ENCODE measurements around the gene SLC35B2. TPM values are rescaled to one million over a fixed set of nuclear protein-coding genes. Genes with fewer than 3 reads are reported as not detected.

SLC35B2 gene
- total RNA-seq, 2 donors from 2014 or later = 16.5 to 22.3 TPM

GRCh38 chr6:44265722-44266233, 8.4 kb upstream of the SLC35B2 start:
- ATAC-seq (replicated peaks) = no peak
- Mint-ChIP-seq H3K4me1 (peaks cover 23% of the 10 kb centered on the region), H3K27ac (peak overlapping the region; percentile 84), H3K27me3 (peaks cover 16% of the 10 kb centered on the region), H3K4me3 (peak overlapping the region; percentile 92), H3K36me3 (ENCODE audit: low read depth) (peaks cover 43% of the 10 kb centered on the region), H3K9me3 (no peaks in the 10 kb centered on the region)

- Mint-ChIP-seq H3K27ac (peak within 1 kb of the TSS; percentile 94), H3K36me3 (ENCODE audit: low read depth) (peaks cover 49% of the 10 kb centered on the region), H3K4me3 (peak within 1 kb of the TSS; percentile 92), H3K9me3 (no peaks in the 10 kb centered on the region), H3K4me1 (peaks cover 25% of the 10 kb centered on the region), H3K27me3 (peaks cover 16% of the 10 kb centered on the region)
- peak; percentile 63 for ATAC-seq (replicated peaks)
Observed at GRCh38 chr6:44265007-44265721, 7.8 kb upstream of the SLC35B2 start, which contains the start of gene NFKBIE. Gene NFKBIE (minus strand): TSS chr6:44265551. CDS start chr6:44265346, 205 bp downstream.

GRCh38 chr6:44264154-44265006, 7.1 kb upstream of the SLC35B2 start:
- Mint-ChIP-seq H3K27ac (peak overlapping the region; percentile 94), H3K4me1 (peaks cover 25% of the 10 kb centered on the region), H3K9me3 (no peaks in the 10 kb centered on the region), H3K36me3 (ENCODE audit: low read depth) (peaks cover 55% of the 10 kb centered on the region), H3K4me3 (peak overlapping the region; percentile 92), H3K27me3 (peaks cover 8% of the 10 kb centered on the region)
- ATAC-seq (replicated peaks) = peak; percentile 32

GRCh38 chr6:44263354-44264100, 6.2 kb upstream of the SLC35B2 start:
- peak; percentile 42 for ATAC-seq (replicated peaks)
- Mint-ChIP-seq H3K4me1 (peaks cover 25% of the 10 kb centered on the region), H3K27me3 (no peaks in the 10 kb centered on the region), H3K27ac (peak overlapping the region; percentile 94), H3K9me3 (no peaks in the 10 kb centered on the region), H3K36me3 (ENCODE audit: low read depth) (peaks cover 64% of the 10 kb centered on the region), H3K4me3 (peak overlapping the region; percentile 92)

- Mint-ChIP-seq H3K27me3 (no peaks in the 10 kb centered on the region), H3K27ac (peak overlapping the region; percentile 94), H3K36me3 (ENCODE audit: low read depth) (peaks cover 72% of the 10 kb centered on the region), H3K4me3 (peak overlapping the region; percentile 92), H3K9me3 (no peaks in the 10 kb centered on the region), H3K4me1 (peaks cover 33% of the 10 kb centered on the region)
- ATAC-seq (replicated peaks) = no peak
Observed at GRCh38 chr6:44262467-44263353, 5.4 kb upstream of the SLC35B2 start.

GRCh38 chr6:44261581-44261980, 4.3 kb upstream of the SLC35B2 start:
- H3K36me3 Mint-ChIP-seq (ENCODE audit: low read depth) = peaks cover 79% of the 10 kb centered on the region
- H3K9me3 Mint-ChIP-seq = no peaks in the 10 kb centered on the region
- peak overlapping the region; percentile 94 for H3K27ac Mint-ChIP-seq
- no peaks in the 10 kb centered on the region for H3K27me3 Mint-ChIP-seq
- no peak for ATAC-seq (replicated peaks)
- H3K4me1 Mint-ChIP-seq = peaks cover 32% of the 10 kb centered on the region
- H3K4me3 Mint-ChIP-seq = peak overlapping the region; percentile 92

GRCh38 chr6:44260451-44261297, 3.3 kb upstream of the SLC35B2 start:
- Mint-ChIP-seq H3K4me3 (peak overlapping the region; percentile 92), H3K27me3 (no peaks in the 10 kb centered on the region), H3K9me3 (no peaks in the 10 kb centered on the region), H3K4me1 (peaks cover 32% of the 10 kb centered on the region), H3K36me3 (ENCODE audit: low read depth) (peaks cover 85% of the 10 kb centered on the region), H3K27ac (peak overlapping the region; percentile 7)
- ATAC-seq (replicated peaks) = no peak

- peaks cover 39% of the 10 kb centered on the region for H3K4me1 Mint-ChIP-seq
- H3K36me3 Mint-ChIP-seq (ENCODE audit: low read depth) = peaks cover 91% of the 10 kb centered on the region
- no peaks in the 10 kb centered on the region for H3K9me3 Mint-ChIP-seq
- H3K27me3 Mint-ChIP-seq = no peaks in the 10 kb centered on the region
- ATAC-seq (replicated peaks) = no peak
- H3K4me3 Mint-ChIP-seq = no peak overlapping the region
- no peak overlapping the region for H3K27ac Mint-ChIP-seq
Observed at GRCh38 chr6:44260011-44260410, 2.7 kb upstream of the SLC35B2 start.

GRCh38 chr6:44258921-44259320, 1.6 kb upstream of the SLC35B2 start:
- H3K9me3 Mint-ChIP-seq = no peaks in the 10 kb centered on the region
- H3K4me3 Mint-ChIP-seq = peak overlapping the region; percentile 87
- peaks cover 48% of the 10 kb centered on the region for H3K4me1 Mint-ChIP-seq
- peak overlapping the region; percentile 86 for H3K27ac Mint-ChIP-seq
- ATAC-seq (replicated peaks) = no peak
- no peaks in the 10 kb centered on the region for H3K27me3 Mint-ChIP-seq
- H3K36me3 Mint-ChIP-seq (ENCODE audit: low read depth) = peaks cover 91% of the 10 kb centered on the region

GRCh38 chr6:44258325-44258863, 1.1 kb upstream of the SLC35B2 start:
- Mint-ChIP-seq H3K4me1 (peaks cover 53% of the 10 kb centered on the region), H3K27me3 (no peaks in the 10 kb centered on the region)
- no peak for ATAC-seq (replicated peaks)

GRCh38 chr6:44257753-44258324, 511 bp upstream of the SLC35B2 start:
- H3K36me3 Mint-ChIP-seq (ENCODE audit: low read depth) = peaks cover 91% of the 10 kb centered on the region
- no peaks in the 10 kb centered on the region for H3K27me3 Mint-ChIP-seq
- no peak for ATAC-seq (replicated peaks)

More at GRCh38 chr6:44258325-44258863, 1.1 kb upstream of the SLC35B2 start:
- peak overlapping the region; percentile 87 for H3K4me3 Mint-ChIP-seq
- no peaks in the 10 kb centered on the region for H3K9me3 Mint-ChIP-seq
- peaks cover 91% of the 10 kb centered on the region for H3K36me3 Mint-ChIP-seq (ENCODE audit: low read depth)
- H3K27ac Mint-ChIP-seq = peak overlapping the region; percentile 86

GRCh38 chr6:44256775-44257024, 628 bp downstream of the SLC35B2 start:
- Mint-ChIP-seq H3K27me3 (no peaks in the 10 kb centered on the region), H3K27ac (peak overlapping the region; percentile 90), H3K4me1 (peaks cover 59% of the 10 kb centered on the region), H3K4me3 (peak overlapping the region; percentile 87), H3K36me3 (ENCODE audit: low read depth) (peaks cover 91% of the 10 kb centered on the region), H3K9me3 (no peaks in the 10 kb centered on the region)
- ATAC-seq (replicated peaks) = no peak

More at GRCh38 chr6:44257753-44258324, 511 bp upstream of the SLC35B2 start:
- H3K4me3 Mint-ChIP-seq = peak overlapping the region; percentile 87
- peak overlapping the region; percentile 86 for H3K27ac Mint-ChIP-seq
- H3K9me3 Mint-ChIP-seq = no peaks in the 10 kb centered on the region
- peaks cover 58% of the 10 kb centered on the region for H3K4me1 Mint-ChIP-seq

Measured in activated T-helper 17 cell treated with anti-CD3 and anti-CD28 coated beads, Interleukin-2, amount 50 U/mL, for 72 hours (primary cell).